Measurements from ENCODE around the gene PTX3.

GRCh38 chr3:157417247-157417646 lies 19.4 kb upstream of the PTX3 start:
- TF ChIP-seq CTCF (conservative IDR thresholded peaks at IDR 0.05; ENCODE audit: low read depth, low read length) (no peak), EZH2 (IDR thresholded peaks at IDR 0.05; ENCODE audit: low read length, unreplicated experiment) (no peak), EZH2phosphoT487 (IDR thresholded peaks at IDR 0.05; ENCODE audit: borderline replicate concordance, low read length) (no peak)
